Astrocyte (in vitro differentiated cells and primary cell): ENCODE measurements around the gene PRRG2. TPM values are rescaled to one million over a fixed set of nuclear protein-coding genes. Genes with fewer than 3 reads are reported as not detected.

ENCODE experiments used
- DNase-seq: peaks from one replicate; pipeline ENCODE4 v3.0.0-alpha.2; 2010; ENCODE audit warnings: low read depth
- FAIRE-seq: peaks from 2 replicates; lab custom pipeline; 2011; peaks lifted over from hg19 to GRCh38; lab: Jason Lieb, UNC
- H2AFZ ChIP-seq: 2 replicates; pipeline ENCODE4 v1.6.0; 2012; ENCODE audit warnings: low read depth, low read length, inconsistent platforms
- H3K27ac ChIP-seq: 2 replicates; pipeline ENCODE4 v1.5.1; 2011; ENCODE audit warnings: low read depth, low read length, inconsistent platforms
- H3K27me3 ChIP-seq: 2 replicates; pipeline ENCODE4 v1.6.0; 2011; ENCODE audit warnings: low read length, inconsistent platforms; ENCODE audit not compliant: insufficient read depth
- H3K36me3 ChIP-seq: 2 replicates; pipeline ENCODE4 v1.5.1; 2011; ENCODE audit warnings: low read length, inconsistent platforms; ENCODE audit not compliant: insufficient read depth
- H3K4me1 ChIP-seq: 2 replicates; pipeline ENCODE4 v1.5.1; 2011; ENCODE audit warnings: low read length, inconsistent platforms; ENCODE audit not compliant: insufficient read depth
- H3K4me2 ChIP-seq: 2 replicates; pipeline ENCODE4 v1.6.0; 2012; ENCODE audit warnings: low read length, inconsistent platforms
- H3K4me3 ChIP-seq: 2 replicates; pipeline ENCODE4 v1.5.1; 2011; ENCODE audit warnings: low read depth, mild to moderate bottlenecking, low read length, inconsistent platforms; ENCODE audit not compliant: insufficient read depth
- H3K79me2 ChIP-seq: 2 replicates; pipeline ENCODE4 v1.6.0; 2012; ENCODE audit warnings: mild to moderate bottlenecking, low read length, inconsistent platforms; ENCODE audit not compliant: insufficient read depth
- H3K9ac ChIP-seq: 2 replicates; pipeline ENCODE4 v1.6.0; 2012; ENCODE audit warnings: mild to moderate bottlenecking, low read length, inconsistent platforms
- H3K9me3 ChIP-seq: 2 replicates; pipeline ENCODE4 v1.5.1; 2012; ENCODE audit warnings: low read depth, mild to moderate bottlenecking, low read length, inconsistent platforms; ENCODE audit not compliant: insufficient read depth
- H4K20me1 ChIP-seq: 2 replicates; pipeline ENCODE4 v1.6.0; 2012; ENCODE audit warnings: low read length, inconsistent platforms; ENCODE audit not compliant: insufficient read depth
- H3K27ac Mint-ChIP-seq: one replicate; pipeline ENCODE4 v1.8.0; 2021; ENCODE audit warnings: mild to moderate bottlenecking, mixed read lengths; ENCODE audit not compliant: unreplicated experiment
- H3K27me3 Mint-ChIP-seq: one replicate; pipeline ENCODE4 v1.8.0; 2021; ENCODE audit warnings: low read depth, mixed read lengths; ENCODE audit not compliant: unreplicated experiment
- H3K36me3 Mint-ChIP-seq: one replicate; pipeline ENCODE4 v1.8.0; 2021; ENCODE audit warnings: low read depth, mixed read lengths; ENCODE audit not compliant: unreplicated experiment
- H3K4me1 Mint-ChIP-seq: one replicate; pipeline ENCODE4 v1.8.0; 2021; ENCODE audit warnings: low read depth, mixed read lengths; ENCODE audit not compliant: unreplicated experiment
- H3K4me3 Mint-ChIP-seq: one replicate; pipeline ENCODE4 v1.8.0; 2021; ENCODE audit warnings: mild to moderate bottlenecking, moderate library complexity, mixed read lengths; ENCODE audit not compliant: unreplicated experiment
- H3K9me3 Mint-ChIP-seq: one replicate; pipeline ENCODE4 v1.8.0; 2021; ENCODE audit warnings: mild to moderate bottlenecking, mixed read lengths; ENCODE audit not compliant: unreplicated experiment
- CTCF ChIP-seq: IDR thresholded peaks from 2 replicates; pipeline ENCODE4 v1.5.1; 2011; ENCODE audit warnings: low read depth, mild to moderate bottlenecking, inconsistent platforms, low read length, moderate library complexity; ENCODE audit not compliant: insufficient read depth
- EZH2 ChIP-seq: IDR thresholded peaks from 2 replicates; pipeline ENCODE4 v1.6.1; 2012; ENCODE audit warnings: mild to moderate bottlenecking, low read length, inconsistent platforms; ENCODE audit not compliant: insufficient read depth
- total RNA-seq: library from RNA; stranded (reverse); gene quantifications from 2 replicates; pipeline ENCODE4 v1.2.1, GENCODE V29; 2021

The PRRG2 gene
- total RNA-seq, 1 donor from 2014 or later: 1.3 TPM

- H3K4me2 ChIP-seq: peak overlapping the region; percentile 72
- H3K27ac ChIP-seq: peak overlapping the region; percentile 87
These were observed 32.3 kb downstream of the PRRG2 start for GRCh38 chr19:49613374-49613773.

DNA sequence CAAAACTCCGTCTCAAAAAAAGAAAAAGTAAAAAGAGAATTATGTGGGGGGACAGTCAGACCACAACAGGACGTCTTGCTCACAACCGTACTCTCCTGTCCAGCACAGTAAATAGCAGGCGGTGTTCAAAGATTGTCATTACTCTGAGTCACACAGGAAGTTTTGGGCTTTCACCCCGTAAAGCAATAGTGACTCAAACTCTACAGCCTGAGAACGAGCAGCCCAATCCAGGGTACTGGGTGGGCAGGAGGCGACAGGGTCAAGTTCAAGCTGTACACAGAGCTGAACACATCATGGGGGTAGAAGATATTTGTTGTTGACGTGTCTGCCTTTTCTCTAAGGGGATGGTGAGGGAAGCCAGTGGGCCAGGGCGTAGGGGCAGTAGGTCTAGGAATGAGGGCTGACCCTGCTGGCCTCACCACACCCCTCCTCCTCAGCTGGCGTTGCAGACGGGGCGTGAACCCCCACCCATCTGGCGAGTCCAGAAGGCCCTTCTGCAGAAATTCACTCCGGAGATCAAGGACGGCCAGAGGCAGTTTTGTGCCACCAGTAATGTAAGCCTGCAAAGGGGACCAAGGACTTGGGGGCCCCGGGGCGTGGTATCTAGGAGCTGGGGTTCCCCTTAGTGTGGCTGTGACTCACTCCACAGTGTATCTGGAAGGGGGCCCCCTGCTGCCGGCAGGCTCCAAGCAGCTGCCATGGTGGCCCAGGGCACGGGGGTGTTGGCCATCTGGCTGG lies 33.1 kb downstream of the PRRG2 start:
- H3K4me3 ChIP-seq: no peak overlapping the region
- Mint-ChIP-seq H3K9me3 (peaks cover 2% of the 10 kb centered on the region), H3K36me3 (peaks cover 20% of the 10 kb centered on the region), H3K27me3 (no peaks in the 10 kb centered on the region), H3K4me1 (peaks cover 16% of the 10 kb centered on the region), H3K27ac (peak overlapping the region; percentile 72), H3K4me3 (peak overlapping the region; percentile 34)
- peaks cover 56% of the 10 kb centered on the region for H4K20me1 ChIP-seq
- peaks cover 24% of the 10 kb centered on the region for H3K36me3 ChIP-seq
- DNase-seq: peak; percentile 83
- peaks cover 64% of the 10 kb centered on the region for H3K79me2 ChIP-seq
- peak overlapping the region; percentile 87 for H3K27ac ChIP-seq
- H3K27me3 ChIP-seq: no peaks in the 10 kb centered on the region
- H2AFZ ChIP-seq: no peak overlapping the region
- FAIRE-seq: peak; percentile 79
- no peaks in the 10 kb centered on the region for H3K9me3 ChIP-seq
- H3K9ac ChIP-seq: peak overlapping the region; percentile 64
- peak overlapping the region; percentile 72 for H3K4me2 ChIP-seq
- H3K4me1 ChIP-seq: peaks cover 21% of the 10 kb centered on the region
- no peak for TF ChIP-seq CTCF
- TF ChIP-seq EZH2: no peak

More at GRCh38 chr19:49613374-49613773, 32.3 kb downstream of the PRRG2 start:
- DNase-seq (no peak), FAIRE-seq (no peak)
- Histone ChIP-seq H3K36me3 (peaks cover 23% of the 10 kb centered on the region), H3K79me2 (peaks cover 70% of the 10 kb centered on the region), H3K27me3 (no peaks in the 10 kb centered on the region), H2AFZ (no peak overlapping the region), H3K9me3 (no peaks in the 10 kb centered on the region), H3K4me1 (peaks cover 21% of the 10 kb centered on the region), H4K20me1 (peaks cover 63% of the 10 kb centered on the region), H3K9ac (peak overlapping the region; percentile 64), H3K4me3 (peak overlapping the region; percentile 37)
- H3K36me3 Mint-ChIP-seq: peaks cover 20% of the 10 kb centered on the region
- peaks cover 2% of the 10 kb centered on the region for H3K9me3 Mint-ChIP-seq
- TF ChIP-seq CTCF (no peak), EZH2 (no peak)
- H3K4me3 Mint-ChIP-seq: peak overlapping the region; percentile 54
- H3K27ac Mint-ChIP-seq: peak overlapping the region; percentile 62
- no peaks in the 10 kb centered on the region for H3K27me3 Mint-ChIP-seq
- peaks cover 16% of the 10 kb centered on the region for H3K4me1 Mint-ChIP-seq

- H3K36me3 ChIP-seq: peaks cover 22% of the 10 kb centered on the region
- Mint-ChIP-seq H3K27ac (no peak overlapping the region), H3K9me3 (peaks cover 2% of the 10 kb centered on the region), H3K4me1 (peaks cover 16% of the 10 kb centered on the region), H3K27me3 (no peaks in the 10 kb centered on the region), H3K4me3 (no peak overlapping the region), H3K36me3 (peaks cover 17% of the 10 kb centered on the region)
- H2AFZ ChIP-seq: no peak overlapping the region
- H3K79me2 ChIP-seq: peaks cover 58% of the 10 kb centered on the region
- TF ChIP-seq EZH2: no peak
- no peak for TF ChIP-seq CTCF
- H3K9me3 ChIP-seq: no peaks in the 10 kb centered on the region
- H3K9ac ChIP-seq: no peak overlapping the region
- DNase-seq (no peak), FAIRE-seq (no peak)
- no peak overlapping the region for H3K4me3 ChIP-seq
- no peak overlapping the region for H3K27ac ChIP-seq
- peaks cover 21% of the 10 kb centered on the region for H3K4me1 ChIP-seq
- no peaks in the 10 kb centered on the region for H3K27me3 ChIP-seq
- H3K4me2 ChIP-seq: no peak overlapping the region
- H4K20me1 ChIP-seq: peaks cover 48% of the 10 kb centered on the region
These were observed 34.7 kb downstream of the PRRG2 start for GRCh38 chr19:49615861-49616260.
